HG03432 (cell line): Measurements from ENCODE around the gene XPC.

Experiments used
- ATAC-seq: cut with Tn5 transposase; IDR thresholded peaks from one replicate; pipeline ENCODE4 v1.9.1; 2021; ENCODE audit warnings: mild to moderate bottlenecking, moderate library complexity; ENCODE audit not compliant: unreplicated experiment

Gene XPC

DNA sequence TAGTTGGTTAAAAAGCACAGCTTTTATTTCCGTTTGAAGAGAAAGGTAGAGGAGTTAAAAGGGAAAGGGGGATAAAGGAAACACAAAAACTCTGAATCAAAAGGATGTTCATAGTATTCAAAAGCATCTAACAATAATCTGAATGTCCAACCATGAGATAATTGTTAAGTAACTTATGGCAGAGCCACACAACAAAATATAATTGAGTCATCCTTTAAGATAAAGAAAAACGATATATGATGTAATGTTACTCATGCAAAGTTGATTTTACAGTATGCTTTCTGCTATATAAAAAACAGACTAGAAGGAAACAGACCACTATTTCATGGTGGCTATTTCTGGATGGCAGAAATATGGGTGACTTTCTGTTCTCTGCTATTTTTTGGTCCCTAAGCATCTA, 3.9 kb downstream of the XPC start:
- ATAC-seq = no peak

DNA sequence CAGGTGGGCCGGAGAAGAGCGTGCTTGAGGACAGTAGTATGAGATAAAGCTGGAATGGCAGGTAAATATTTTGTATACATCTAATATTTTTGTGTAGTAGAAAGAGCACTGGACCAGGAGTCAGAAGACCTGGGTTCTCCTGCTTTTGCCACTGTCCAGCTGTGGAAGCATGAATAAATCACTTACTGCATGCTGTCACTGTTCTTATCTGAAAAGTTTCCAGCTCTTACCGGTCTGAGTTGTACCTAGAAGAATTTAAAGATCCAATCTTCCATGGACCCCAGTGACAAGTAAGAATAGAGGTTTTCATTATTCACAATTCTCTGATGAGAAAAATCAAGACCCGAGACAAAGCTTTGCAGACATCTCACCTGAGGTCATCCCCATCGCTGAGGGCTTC, 5.9 kb downstream of the XPC start:
- ATAC-seq = no peak

DNA sequence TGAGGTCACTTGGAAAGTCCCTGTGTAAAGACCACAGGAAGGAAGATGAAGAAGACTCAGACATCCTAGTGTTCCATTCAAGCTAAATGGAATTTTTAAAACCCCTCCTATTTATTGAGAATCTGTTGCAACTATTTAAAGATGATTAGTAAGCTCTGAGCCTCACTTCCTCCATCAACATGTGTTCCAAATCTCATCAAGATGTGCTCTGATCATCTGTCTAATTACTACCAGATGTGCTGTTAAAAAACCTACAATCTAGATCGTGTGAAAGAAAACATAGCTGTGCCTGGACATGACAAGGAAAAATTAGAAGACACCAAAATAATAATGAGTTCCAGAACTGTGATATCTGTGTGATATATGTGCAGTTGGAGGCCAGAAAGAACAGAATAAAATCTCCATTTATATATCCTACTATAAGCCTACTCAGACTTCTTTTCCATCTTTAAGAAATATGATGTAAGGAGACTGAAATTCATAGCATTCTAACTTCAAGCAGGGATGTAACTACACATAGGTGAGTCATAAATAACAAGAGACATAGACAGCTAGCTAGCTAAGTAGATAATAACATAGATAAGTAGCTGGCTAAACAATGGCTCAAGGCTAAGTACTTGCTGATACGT, 7.8 kb downstream of the XPC start:
- no peak for ATAC-seq

DNA sequence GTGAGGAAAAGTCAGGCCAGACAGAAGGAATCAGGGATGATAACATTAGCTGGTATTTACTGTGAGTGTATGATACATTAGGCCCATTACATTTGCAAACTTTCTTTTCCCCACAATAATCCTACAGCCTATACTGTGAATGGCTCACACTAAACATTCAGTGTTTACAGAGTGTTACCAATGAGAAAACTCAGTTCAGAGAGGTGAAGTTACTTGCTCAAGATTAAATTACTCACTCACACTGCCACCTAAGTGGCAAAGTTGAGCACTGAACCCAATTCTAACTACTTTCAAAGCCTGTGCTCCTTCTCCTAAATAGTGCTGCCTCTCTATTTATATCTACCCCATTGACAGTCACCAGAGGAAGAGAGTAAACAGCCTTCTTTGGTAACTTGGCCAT, 8.5 kb downstream of the XPC start:
- ATAC-seq = no peak

DNA sequence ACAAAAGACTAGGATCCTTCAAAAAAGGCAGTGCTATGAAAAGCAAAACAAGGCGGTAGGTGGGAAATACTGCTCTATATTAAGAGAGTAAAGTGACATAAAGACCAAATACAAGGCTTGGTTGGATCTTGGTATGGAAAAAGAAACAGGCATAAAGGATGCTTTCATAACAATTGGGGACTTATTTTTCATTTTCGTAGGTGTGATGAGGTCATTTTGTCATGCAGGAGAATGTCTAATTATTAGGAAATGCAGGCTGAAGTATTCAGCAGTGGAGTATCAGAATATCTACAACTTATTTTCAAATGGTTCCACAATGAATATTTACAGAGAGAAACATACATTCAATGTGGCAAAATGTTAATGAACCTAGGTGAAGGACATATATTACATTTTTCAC, 9.0 kb downstream of the XPC start:
- ATAC-seq = no peak

DNA sequence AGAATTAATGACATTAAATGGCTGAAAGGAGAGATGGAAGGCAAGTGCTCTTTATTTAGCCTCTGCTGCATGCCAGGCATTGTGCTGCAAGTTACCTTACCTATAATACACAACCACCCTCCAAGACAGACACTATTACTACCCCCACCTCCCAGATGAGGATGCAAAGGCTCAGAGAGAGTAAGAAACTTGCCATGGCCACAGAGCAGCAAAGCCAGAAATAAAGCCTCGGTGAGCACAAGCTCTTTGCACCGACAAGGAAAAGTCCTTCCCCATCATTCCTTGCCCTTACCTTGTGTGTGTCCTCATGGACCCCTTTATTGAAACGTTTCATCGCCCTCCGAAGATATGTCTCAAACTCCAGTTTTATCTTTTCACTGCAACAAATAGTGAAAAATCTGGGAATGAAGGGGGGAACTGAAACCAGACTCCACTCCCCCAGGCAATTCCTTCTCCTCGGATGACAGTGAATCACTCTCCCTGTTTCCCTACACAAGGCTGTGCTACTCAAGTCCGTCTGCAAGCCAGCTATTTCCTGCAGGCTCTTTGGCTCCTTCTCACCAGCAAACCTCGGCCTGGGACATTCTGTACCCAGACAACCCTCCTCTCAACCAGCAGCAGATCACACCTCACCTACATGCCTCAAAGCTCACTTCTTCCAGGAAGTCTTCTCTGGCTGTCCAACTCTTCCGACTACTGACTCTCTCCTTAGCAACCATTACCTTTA, 11.4 kb downstream of the XPC start:
- ATAC-seq = no peak

DNA sequence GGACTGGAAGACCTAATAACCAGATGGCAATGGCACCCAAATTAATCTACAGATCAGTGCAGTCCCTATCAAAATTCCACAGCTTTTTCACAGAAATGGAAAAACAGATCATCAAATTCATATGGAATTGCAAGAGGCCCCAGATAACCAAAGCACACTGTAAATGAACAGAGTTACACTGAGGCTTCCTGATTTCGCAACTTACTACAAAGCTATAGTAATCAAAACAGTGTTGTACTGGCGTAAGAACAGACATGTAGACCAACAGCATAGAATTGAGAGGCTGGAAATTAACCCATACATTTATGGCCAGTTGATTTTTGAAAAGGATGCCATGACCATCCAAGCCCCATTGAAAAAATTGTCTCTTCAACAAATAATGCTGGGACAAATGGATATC, 16.2 kb downstream of the XPC start:
- no peak for ATAC-seq

DNA sequence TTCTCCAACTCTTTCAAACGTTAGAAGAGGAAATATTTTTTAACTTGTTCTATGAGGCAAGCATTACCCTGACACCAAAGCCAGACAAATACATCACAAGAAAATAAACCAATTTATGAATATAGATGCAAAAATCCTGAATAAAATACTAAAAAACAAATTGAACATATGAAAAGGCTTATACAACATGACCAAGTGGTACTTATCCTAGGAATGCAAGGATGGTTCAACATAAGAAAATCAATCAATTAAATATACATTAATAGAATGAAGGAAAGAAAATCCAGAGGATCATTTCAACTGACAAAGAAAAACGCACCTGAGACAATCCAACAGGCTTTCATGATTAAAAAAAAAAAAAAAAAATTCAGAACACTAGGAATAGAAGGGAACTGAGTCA, 17.1 kb downstream of the XPC start:
- no peak for ATAC-seq

DNA sequence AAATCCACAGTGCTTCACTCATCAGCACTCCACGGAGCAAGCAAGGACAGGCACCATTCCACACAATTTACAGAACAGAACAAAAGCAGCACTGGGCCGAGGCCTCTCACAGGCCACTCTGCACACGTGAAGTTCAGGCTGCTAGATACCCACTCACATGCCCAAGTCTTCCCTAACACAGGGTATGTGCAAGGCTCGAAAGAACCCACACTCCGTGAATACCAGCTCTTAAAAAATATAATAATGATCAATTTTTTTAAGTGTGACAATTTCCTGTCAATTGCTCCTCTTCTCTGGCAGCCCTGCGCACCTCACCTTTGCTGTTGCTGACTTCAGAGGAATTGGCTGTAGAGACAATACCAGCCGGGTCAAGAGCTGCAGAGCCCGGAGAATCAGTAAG, 19.0 kb downstream of the XPC start:
- no peak for ATAC-seq

DNA sequence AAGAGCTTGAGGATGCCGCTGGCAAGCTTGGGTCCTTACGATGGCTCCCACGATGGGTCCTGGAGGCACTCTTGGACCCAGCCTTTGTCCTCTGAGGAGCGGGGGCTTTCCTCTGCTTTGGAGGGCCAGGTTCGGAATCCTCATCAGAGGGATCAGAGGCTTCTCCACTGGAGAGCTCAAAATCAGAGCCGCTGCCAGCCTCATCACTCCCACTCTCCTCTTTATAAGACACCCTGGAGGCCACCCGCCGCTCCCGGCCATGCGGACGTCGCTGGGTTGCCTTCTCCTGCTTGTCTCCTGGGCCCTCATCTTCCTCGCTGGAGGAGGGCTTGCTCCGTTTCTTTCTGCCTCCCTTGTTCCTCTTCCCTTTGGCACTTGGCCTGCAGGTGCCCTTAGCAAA, 20.0 kb downstream of the XPC start:
- ATAC-seq = no peak

DNA sequence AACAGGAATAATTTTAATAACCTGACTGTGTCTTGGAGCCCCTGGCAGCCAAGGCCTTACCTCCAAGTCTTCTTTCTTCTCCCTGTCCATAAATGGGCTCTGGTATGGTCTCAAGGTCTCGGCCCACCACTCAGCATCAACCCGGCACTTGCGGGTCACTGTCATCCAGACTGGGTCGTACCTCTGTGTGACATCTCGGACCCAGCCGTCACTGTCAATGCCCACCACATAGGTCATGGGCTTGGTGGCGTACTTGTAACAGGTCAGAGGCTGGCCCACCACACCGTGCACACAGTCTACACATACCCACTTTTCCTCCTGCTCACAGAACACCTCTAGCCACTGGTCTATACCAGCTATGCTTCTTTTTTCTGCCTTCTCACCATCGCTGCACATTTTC, 20.4 kb downstream of the XPC start:
- ATAC-seq = no peak

DNA sequence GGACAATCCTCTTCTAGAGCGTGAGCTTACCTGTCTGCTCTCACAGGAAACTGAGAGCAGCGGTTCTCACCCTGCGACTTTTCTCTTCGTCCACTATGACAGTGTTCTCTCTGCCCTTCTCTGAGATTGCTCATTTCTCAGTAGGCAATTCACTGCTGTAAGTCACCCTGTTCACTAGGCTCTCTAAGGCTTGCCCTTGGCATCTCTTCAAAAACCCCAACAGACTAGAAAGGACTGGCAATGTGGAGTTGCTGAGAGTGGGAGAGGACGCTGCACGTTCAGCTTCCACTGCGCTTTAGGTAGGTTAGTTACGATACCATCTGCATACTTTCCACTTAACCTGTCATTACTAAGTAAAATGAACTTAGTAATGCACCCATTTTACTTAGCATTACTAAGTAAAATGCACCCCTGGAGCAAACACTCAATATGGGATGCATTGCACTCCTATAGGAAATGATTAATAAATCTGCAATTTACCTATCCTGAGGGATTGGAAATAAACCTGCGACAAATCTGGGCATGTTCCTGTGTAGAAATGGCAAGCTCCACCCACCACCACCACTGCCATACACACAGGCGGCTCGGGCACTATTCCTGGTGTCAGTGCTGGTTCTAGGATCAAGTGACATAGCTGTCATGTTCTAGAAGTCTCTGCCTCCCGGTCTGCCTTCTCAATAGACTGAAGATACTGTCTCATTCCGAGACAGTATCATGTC, 21.4 kb downstream of the XPC start:
- ATAC-seq = no peak

DNA sequence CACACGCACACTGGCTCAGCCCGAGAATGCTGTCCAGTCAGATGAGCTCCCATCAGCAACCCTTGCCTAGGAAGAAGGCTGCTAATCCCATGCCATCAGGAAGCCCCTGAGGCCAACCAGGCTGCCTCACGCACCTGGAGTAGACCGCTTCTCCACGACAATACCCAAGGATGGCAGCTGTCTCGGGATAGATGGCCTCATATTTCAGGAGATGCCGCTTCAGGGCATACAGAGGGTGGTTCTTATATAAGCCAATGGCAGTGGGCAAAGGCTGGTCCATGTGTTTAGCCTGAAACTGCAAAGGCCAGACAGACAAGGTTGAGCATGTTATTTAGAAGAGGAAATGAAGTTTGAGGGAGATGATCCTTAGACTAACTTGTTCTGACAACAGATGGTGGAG, 22.2 kb downstream of the XPC start:
- ATAC-seq = no peak

DNA sequence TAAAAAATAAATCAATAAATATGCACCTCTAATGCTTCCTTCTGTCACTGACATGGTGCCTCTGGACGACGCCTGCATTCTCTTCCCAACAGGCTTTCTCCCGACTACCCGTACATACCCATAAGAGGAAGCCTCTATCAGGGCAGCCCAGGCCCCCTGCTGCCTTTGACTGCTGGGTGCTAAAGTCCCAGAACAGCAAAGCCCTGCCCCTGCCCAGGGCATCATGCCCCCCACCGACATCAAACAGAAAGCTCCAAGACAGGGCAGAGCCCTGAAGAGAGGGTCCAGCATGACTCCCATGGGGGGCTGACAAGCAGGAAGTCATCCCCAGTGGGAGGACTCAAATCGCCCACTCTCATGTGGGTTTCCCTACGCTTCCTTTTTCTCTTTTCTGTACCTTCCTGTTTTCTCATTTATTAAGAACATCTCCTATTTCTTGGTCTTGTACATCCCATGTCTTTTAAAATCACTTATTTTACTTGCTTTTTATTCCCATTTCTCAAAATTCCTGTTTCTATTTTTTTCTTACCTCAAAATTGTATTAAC, 23.4 kb downstream of the XPC start:
- ATAC-seq = no peak

DNA sequence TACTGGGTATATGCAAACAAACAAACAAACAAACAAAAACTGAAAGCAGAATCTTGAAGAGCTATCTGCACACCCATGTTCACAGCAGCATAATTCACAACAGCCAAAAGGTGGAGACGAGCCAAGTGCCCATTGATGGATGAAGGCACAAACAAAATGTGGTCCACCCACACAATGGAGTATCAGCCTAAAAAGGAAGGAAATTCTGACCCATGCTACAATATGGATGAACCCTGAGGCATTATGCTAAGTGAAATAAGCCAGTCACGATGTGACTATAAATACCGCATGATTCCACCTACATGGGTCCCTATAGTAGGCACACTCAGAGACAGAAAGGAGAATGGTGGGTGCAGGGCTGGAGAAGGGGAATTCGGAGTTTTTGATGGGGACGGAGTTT, 24.1 kb downstream of the XPC start:
- ATAC-seq = no peak

DNA sequence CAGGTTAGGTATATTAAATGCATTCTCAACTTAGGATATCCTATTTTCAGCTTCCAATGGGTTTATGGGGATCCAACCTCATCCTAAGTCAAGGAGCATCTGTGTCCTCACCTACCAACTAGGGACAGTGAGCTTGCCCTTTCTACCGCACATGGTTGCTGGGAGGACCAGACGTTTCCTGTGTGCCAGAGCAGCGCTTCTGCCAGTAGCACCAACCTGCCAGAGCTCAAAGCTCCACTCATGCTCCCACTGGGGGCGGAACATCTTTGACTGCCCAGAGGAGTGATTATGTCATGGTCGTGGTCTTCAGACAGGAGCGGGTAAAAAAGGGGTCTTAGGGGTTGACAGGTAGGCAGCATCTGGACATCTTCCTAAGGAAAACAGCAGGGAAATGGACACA, 24.7 kb downstream of the XPC start:
- ATAC-seq = no peak

DNA sequence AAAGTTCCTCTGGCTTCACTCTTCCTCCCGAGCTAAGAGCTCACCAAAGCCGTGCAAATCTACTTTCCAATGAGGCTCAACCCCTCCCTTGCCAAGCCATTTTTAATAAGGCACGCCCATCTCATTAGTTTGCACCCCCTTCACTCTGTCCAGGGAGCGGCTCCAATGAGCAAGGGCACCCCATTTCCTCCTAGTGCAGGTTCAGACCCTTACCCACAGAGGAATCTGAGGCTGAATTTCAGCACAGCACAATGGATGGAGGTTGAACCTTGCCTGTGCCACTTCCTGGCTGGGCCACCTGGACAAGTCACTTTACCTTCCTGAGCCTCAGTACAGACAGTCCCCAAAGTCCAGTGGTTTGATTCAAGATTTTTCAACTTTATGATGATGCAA, 25.4 kb downstream of the XPC start:
- ATAC-seq = no peak

DNA sequence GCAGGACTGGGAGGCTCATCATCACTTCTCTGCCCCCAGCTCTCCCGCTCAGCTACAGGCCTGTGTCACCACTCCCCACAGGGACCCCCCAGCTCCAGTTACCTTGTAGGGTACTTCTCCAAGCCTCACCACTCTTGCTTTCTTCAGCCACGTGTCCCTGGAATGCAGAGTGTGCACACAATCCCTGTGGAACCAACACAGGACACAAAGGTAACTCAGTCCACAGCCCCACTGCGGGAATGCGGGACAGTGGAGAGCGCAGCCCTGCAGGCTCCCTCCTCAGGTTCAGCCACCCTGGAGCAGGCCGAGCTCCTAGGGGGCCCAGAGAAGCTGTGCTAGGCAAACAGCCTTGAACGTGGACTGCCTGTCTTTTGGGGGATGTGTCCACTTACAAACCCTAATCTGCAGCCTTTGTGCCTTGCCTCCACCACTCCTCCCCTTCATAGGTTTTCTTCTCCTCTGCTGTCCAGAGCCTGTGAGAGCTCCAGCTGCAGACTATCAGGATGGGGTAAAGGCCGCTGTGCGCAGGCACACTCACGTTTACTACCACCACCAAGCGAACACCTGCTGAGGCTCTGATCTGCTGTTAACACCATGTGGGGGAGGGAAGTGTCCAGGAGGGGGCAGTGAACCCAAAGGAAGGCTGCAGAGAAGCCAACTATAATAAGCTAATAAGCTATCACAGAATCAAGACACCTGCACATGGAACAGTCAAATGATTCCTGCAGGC, 26.0 kb downstream of the XPC start:
- ATAC-seq = no peak

DNA sequence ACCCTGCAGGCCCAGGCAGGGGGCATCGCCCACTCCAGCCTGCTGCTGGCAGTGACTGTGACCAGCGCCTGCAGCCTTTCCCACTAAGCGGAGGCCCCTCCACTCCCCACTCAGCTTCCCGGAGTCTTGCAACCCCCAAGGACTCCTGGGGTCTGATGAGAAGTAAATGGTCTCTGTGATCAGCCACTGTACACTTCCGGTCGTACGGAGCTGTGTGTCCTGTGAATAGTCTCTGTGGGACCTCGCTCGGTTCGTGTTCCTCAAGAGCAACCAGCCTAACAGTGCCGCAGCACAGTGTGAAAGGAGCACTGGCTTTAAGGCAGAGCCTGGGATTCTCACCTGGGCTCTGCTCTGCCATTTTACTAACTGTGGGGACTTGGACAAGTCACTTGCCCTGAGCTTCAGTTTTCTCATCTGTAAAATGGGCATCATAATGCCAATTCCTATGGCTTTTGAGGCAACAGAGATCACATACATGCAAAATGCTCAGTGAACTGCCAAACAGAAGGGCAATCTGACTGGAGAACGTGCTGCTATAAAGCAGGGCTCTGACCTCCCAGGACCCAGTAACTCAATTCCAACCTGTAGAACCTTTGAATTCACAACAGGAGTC, 26.8 kb downstream of the XPC start:
- ATAC-seq = no peak

DNA sequence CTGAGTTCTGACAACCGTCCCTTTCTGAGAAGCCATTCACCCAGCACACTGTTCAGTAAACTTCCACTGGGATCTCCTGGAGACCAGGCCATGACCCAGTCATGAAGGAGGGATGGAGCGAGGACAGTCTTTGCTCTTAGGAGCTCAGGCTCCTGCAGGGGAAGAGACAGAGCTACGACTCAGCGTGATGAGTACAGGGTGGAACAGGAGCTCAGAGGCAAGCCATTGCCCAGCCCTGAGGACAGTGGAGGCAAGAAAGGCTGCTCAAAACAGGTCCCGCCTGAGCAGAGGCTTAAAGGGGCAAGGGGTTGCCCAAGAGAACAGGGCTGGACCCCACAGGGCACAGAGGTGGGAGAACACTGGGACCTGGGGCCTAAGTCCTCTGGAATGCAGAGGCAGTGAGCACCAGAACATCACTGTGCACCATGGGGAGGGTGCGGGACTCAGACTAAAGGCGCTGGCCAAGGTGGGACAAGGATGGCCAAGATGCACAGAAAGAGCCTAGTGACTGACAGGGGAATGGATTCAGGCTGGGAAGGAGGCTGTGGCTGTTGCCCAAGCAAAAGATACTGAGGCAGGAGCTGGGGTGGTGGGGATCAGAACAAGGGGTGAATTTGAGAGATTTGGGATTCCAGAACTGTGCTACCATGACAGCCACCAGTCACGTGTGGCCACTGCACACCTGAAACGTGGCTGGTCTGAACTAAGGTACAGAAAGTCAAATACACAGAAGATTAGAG, 27.7 kb downstream of the XPC start:
- ATAC-seq = no peak
